GM19043 (cell line): Measurements from ENCODE around the gene PPP1CC.
"Not testable (repeated sequence)": the region's sequence is repeated elsewhere in the genome, so short reads cannot be mapped to it uniquely, and the experiment has no call there.

Source experiments
- ATAC-seq: cut with Tn5 transposase; IDR thresholded peaks from one replicate; pipeline ENCODE4 v1.9.1; 2021; ENCODE audit warnings: low read depth; ENCODE audit not compliant: unreplicated experiment

Gene PPP1CC

GRCh38 chr12:110742718-110743570 is at the start of gene PPP1CC:
PPP1CC (minus strand) TSS chr12:110742891; CDS start chr12:110742707, 184 bp downstream.
- peak; percentile 56 for ATAC-seq

- ATAC-seq: no peak
These were observed 48.9 kb upstream of the PPP1CC start for GRCh38 chr12:110791589-110791988.

GRCh38 chr12:110790301-110790700 is 47.6 kb upstream of the PPP1CC start:
- ATAC-seq: no peak

GRCh38 chr12:110786012-110786411 is 43.3 kb upstream of the PPP1CC start:
- no peak for ATAC-seq

- ATAC-seq: no peak
These were observed 42.5 kb upstream of the PPP1CC start for GRCh38 chr12:110785240-110785639.

- no peak for ATAC-seq
These were observed 40.2 kb upstream of the PPP1CC start for GRCh38 chr12:110782922-110783321.

- ATAC-seq: no peak
These were observed 39.4 kb upstream of the PPP1CC start for GRCh38 chr12:110782094-110782493.

GRCh38 chr12:110780448-110780847 is 37.8 kb upstream of the PPP1CC start:
- no peak for ATAC-seq

- no peak for ATAC-seq
These were observed 36.3 kb upstream of the PPP1CC start for GRCh38 chr12:110778833-110779577.

- peak; percentile 96 for ATAC-seq
These were observed 33.7 kb upstream of the PPP1CC start for GRCh38 chr12:110776410-110776809.

GRCh38 chr12:110775997-110776396 is 33.3 kb upstream of the PPP1CC start:
- no peak for ATAC-seq

- ATAC-seq: no peak
These were observed 32.1 kb upstream of the PPP1CC start for GRCh38 chr12:110774824-110775223.

- no peak for ATAC-seq
These were observed 26.3 kb upstream of the PPP1CC start for GRCh38 chr12:110768960-110769359.

- ATAC-seq: no peak
These were observed 25.2 kb upstream of the PPP1CC start for GRCh38 chr12:110767863-110768262.

GRCh38 chr12:110766311-110767154 is 23.8 kb upstream of the PPP1CC start:
- ATAC-seq: no peak

- ATAC-seq: not testable (repeated sequence)
These were observed 22.9 kb upstream of the PPP1CC start for GRCh38 chr12:110765572-110765971.

GRCh38 chr12:110765111-110765510 is 22.4 kb upstream of the PPP1CC start:
- no peak for ATAC-seq

- no peak for ATAC-seq
These were observed 20.9 kb upstream of the PPP1CC start for GRCh38 chr12:110763583-110763982.

GRCh38 chr12:110762891-110763290 is 20.2 kb upstream of the PPP1CC start:
- no peak for ATAC-seq

GRCh38 chr12:110760204-110760609 is 17.5 kb upstream of the PPP1CC start:
- no peak for ATAC-seq

GRCh38 chr12:110758922-110759321 is 16.2 kb upstream of the PPP1CC start:
- ATAC-seq: no peak
